RPMI7951 (cell line): ENCODE data around the gene UMODL1. TPM values are rescaled to one million over a fixed set of nuclear protein-coding genes. Genes with fewer than 3 reads are reported as not detected.

ENCODE experiments used
- DNase-seq: peaks from one replicate; pipeline ENCODE4 v3.0.0-alpha.2; 2012; ENCODE audit warnings: low read depth
- total RNA-seq: library from RNA; depleted of rRNA; stranded (reverse); fragments of >200 nt; shearing (Covaris generic); gene quantifications from 2 replicates; pipeline ENCODE4 v1.2.3, GENCODE V29; 2014; rRNA removed

UMODL1 gene
- total RNA-seq, result not detected in 2 replicates

- DNase-seq, result no peak
These were observed at the start of gene UMODL1 for GRCh38 chr21:42071146-42071737. Gene UMODL1, plus strand, starts transcription at chr21:42071317. Its CDS starts 0 bp downstream, at chr21:42071317.

GRCh38 chr21:42021371-42022090, 49.6 kb upstream of the UMODL1 start:
- no peak for DNase-seq

- DNase-seq, result no peak
These were observed 49.1 kb upstream of the UMODL1 start for GRCh38 chr21:42022091-42022430.

GRCh38 chr21:42022906-42023305, 48.2 kb upstream of the UMODL1 start:
- no peak for DNase-seq

GRCh38 chr21:42025376-42026081, 45.6 kb upstream of the UMODL1 start:
- peak; percentile 78 for DNase-seq

- DNase-seq, result no peak
These were observed 45.1 kb upstream of the UMODL1 start for GRCh38 chr21:42026082-42026435.

- DNase-seq, result peak; percentile 20
These were observed 43.9 kb upstream of the UMODL1 start for GRCh38 chr21:42027085-42027821.

- no peak for DNase-seq
These were observed 43.0 kb upstream of the UMODL1 start for GRCh38 chr21:42027822-42028765.

- DNase-seq, result no peak
These were observed 42.2 kb upstream of the UMODL1 start for GRCh38 chr21:42028766-42029425.

GRCh38 chr21:42030311-42030710, 40.8 kb upstream of the UMODL1 start:
- DNase-seq, result no peak

- DNase-seq, result no peak
These were observed 39.9 kb upstream of the UMODL1 start for GRCh38 chr21:42031241-42031640.

GRCh38 chr21:42031816-42032215, 39.3 kb upstream of the UMODL1 start:
- DNase-seq, result no peak

- no peak for DNase-seq
These were observed 38.9 kb upstream of the UMODL1 start for GRCh38 chr21:42032266-42032665.

- no peak for DNase-seq
These were observed 38.1 kb upstream of the UMODL1 start for GRCh38 chr21:42032968-42033367.

GRCh38 chr21:42036313-42036712, 34.8 kb upstream of the UMODL1 start:
- DNase-seq, result no peak

- no peak for DNase-seq
These were observed 33.6 kb upstream of the UMODL1 start for GRCh38 chr21:42037516-42037915.

GRCh38 chr21:42037943-42038342, 33.2 kb upstream of the UMODL1 start:
- DNase-seq, result no peak

- DNase-seq, result no peak
These were observed 32.7 kb upstream of the UMODL1 start for GRCh38 chr21:42038393-42038792.

GRCh38 chr21:42038826-42039425, 32.2 kb upstream of the UMODL1 start:
- DNase-seq, result peak; percentile 68

- peak; percentile 63 for DNase-seq
These were observed 31.6 kb upstream of the UMODL1 start for GRCh38 chr21:42039470-42039901.
